HS-27A (cell line): ENCODE results near the gene DEPDC1B.
"Not testable (repeated sequence)": the region's sequence is repeated elsewhere in the genome, so short reads cannot be mapped to it uniquely, and the experiment has no call there.

Source experiments
- DNase-seq: peaks from one replicate; pipeline ENCODE4 v3.0.0-alpha.2; 2012; ENCODE audit warnings: low read depth, missing footprints

Gene DEPDC1B

DNA sequence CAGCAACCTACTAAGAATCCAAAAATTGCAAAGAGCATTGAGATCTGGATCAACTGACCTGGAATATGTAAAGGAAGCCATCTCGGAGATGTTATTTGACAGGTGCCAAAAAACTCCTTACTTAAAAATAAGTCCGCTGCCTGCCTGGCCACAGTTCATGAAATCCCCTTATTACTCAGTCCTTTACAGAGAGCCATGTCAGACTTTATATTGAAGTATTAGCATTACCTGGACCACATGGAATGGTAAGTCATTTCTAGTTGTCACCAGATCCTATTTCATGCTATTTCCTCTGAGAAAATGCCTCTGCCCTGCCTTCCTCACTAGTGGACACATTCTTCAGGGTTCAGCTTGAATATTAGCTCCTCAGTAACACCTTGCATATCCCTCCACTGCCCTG, 115.7 kb downstream of the DEPDC1B start:
- no peak for DNase-seq

DNA sequence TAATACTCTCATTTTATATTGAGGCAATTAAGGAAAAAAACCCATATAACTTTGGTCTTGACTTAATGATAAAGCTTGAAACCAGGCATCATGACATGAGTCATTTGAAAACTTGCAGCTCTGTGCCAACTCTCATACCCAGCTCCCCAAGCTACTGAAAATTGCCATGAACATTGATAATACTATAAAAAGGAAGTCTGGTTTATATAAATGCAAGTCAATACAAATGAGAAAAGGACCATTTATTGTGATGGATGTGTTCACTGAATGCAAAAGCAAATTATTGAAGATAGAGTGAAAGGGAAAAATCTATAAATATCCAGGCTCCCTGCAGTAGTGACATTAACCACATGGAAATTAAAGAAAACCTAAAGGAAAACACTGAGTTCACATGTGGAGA, 116.3 kb downstream of the DEPDC1B start:
- DNase-seq = no peak

DNA sequence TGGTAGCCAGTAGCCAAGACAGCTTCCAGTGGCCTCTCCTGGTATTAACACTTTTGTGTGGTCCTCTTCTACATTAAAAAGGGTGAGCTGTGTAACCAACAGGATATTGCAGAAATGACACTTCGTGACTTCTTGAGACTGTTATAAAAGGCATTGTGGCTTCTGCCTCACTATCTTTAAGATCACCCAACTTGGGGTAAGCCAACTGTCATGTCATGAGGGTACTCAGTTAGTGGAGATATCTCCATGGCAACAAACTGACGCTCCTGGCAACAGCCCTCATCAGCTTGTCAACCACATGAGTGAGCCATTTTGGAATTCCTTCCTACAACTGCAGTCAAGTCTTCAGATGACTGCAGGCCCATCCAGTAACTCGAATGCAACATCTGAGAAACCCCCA, 121.7 kb downstream of the DEPDC1B start:
- DNase-seq = no peak

DNA sequence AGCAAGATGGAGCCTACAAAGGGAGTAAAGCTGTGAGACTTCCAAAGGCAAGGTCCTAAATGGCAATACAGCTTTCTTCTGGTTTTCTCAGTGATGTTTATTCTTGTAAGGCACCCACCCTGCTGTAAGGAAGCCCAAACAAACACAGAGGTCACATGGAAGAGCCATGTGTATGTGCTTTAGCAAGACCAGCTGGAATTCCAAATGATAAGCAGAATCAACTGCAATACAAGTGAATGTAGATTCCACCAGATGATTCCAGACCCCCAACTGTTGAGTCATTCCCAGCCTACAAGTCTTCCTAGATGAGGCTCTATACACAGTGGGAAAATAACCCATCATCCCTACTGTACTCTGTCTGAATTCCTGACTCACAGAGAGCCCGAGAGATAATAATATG, 122.8 kb downstream of the DEPDC1B start:
- DNase-seq = no peak

DNA sequence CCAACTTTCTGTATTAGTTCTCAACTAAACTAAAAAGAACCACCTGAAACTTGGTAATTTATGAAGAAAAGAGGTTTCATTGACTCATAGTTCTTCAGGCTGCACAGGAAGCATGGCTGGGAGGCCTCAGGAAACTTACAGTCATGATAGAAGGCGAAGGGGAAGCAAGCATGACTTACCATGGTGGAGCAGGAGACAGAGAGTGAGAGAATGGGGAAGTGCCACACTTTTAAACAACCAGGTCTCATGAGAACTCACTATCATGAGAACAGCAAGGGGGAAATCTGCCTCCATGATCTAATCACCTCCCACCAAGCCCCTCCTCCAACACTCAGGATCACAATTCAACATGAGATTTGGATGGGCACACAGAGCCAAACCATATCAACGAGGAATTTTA, 123.5 kb downstream of the DEPDC1B start:
- no peak for DNase-seq

DNA sequence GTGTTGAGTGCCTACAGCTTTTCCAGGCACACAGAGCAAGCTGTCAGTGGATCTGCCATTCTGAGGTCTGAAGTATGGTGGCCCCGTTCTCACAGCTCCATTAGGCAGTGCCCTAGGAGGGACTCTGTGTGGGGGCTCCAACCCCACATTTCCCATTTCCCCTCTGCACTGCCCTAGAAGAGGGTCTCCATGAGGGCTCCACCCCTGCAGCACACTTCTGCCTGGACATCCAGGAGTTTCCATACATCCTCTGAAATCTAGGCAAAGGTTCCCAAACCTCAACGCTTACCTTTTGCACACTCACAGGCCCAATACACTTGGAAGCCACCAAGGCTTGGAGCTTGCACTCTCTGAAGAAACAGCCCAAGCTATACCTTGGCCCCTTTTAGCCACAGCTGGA, 131.3 kb downstream of the DEPDC1B start:
- DNase-seq = no peak

DNA sequence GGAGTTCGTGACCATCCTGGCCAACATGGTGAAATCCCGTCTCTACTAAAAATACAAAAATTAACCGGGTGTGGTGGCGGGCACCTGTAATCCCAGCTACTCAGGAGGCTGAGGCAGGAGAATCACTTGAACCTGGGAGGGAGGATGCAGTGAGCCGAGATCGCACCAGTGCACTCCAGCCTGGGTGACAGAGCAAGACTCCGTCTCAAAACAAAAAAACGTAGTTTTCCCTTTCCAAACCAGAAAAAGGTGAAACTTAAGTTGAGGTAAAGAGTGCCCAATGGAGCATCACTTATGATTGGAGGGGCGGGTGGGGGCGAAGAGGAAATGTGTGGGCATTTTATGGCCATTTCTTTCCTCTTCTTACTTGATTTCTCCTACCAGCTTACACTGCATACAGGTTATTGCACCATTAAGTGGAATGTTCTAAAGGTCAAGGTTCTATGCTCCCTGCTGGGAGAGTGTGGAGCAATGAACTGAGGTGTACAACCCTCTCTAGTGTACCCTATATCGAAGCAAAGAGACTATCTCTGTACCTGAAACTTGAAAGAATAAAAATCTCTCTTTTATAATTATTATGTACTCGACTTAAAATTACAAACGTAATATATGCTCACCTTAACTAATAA, 136.2 kb downstream of the DEPDC1B start:
- no peak for DNase-seq

DNA sequence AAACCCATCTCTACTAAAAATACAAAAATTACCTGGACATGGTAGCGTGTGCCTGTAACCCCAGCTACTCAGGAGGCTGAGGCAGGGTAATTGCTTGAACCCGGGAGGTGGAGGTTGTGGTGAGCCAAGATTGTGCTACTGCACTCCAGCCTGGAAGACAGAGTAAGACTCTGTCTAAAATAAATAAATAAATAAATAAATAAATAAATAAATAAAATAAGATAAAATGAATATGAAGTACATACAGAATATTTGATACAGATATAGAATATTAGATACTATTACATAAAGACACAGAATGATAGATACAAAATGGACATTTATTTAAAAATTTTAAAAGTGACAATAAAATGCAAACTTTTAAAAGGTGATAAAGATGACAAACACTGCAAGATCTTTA, 146.7 kb downstream of the DEPDC1B start:
- DNase-seq = not testable (repeated sequence)

DNA sequence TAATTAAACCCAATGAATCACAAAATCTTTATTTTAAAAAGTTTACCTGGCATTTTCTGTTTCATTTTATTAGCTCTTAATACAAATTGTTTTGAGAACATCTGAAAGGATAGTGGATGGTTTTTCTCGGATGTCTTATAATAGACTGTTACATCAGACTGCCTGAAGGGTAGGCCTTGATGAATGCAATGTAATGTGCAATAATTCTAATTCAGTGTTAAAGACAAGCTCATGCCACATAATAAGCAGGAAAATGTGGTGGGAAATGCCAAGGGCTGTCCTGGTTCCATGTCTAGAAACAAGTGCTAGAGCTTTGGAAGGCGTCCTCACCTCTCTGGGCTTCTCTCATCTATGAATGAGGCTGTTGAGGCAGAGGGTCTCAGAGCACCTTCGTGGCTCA, 148.1 kb downstream of the DEPDC1B start:
- no peak for DNase-seq

DNA sequence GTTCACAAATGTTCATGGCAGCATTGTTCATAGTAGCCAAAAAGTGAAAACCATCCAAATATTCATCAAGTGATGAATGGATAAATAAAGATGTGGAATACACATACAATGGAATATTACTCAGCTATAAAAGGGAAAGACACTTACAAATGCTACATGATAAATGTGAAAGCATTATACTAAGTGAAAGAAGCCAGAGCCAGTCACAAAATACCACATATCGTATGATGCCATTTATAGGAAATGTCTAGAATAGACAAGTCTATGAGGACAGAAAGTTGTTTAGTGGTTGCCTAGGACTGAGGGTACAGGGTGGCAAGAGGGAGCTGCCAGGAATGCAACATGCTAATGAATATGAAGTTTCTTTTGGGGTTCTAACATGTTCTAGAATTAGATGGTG, 148.7 kb downstream of the DEPDC1B start:
- no peak for DNase-seq

DNA sequence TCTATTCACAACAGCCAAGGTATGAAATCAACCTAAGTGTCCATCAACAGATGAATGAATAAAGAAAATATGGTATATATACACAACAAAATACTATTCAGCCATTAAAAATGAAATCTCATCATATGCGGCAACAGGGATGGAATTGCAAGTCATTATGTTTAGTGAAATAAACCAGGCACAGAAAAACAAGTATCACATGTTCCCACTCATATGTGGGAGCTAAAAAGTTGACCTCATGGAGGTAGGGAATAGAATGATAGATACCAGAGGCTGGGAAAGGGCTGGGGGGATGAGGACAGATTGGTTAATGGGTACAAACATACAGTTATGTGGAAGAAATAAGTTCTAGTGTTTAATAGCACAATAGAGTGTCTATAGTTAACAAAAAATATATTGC, 149.7 kb downstream of the DEPDC1B start:
- no peak for DNase-seq

DNA sequence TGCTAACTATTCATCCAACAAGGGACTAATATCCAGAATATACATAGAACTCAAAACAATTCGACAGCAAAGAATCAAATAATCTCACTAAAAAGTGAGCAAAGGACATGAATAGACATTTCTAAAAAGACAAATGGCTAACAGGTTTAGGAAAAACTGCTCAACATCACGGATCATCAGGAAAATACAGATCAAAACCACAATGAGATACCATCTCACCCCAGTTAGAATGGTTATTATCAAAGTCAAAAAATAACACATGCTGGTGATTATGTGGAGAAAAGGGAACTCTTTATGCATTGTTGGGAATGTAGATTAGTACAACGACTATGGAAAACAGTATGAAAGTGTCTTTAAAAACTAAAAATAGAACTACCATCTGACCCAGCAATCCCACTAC, 150.1 kb downstream of the DEPDC1B start:
- no peak for DNase-seq
